ENCODE measurements around the gene PRPSAP1. TPM values are rescaled to one million over a fixed set of nuclear protein-coding genes. Genes with fewer than 3 reads are reported as not detected.

Gene PRPSAP1
- total RNA-seq: 16.1 TPM

GRCh38 chr17:76353599-76354316 lies at the start of gene PRPSAP1:
Gene PRPSAP1 (minus strand): TSS chr17:76353916. CDS start chr17:76353703, 213 bp downstream.
- Histone ChIP-seq H3K4me3 (peak within 1 kb of the TSS; percentile 97), H3K27me3 (no peaks in the 10 kb centered on the region), H3K27ac (peak within 1 kb of the TSS; percentile 83 to 88), H3K9me3 (no peaks in the 10 kb centered on the region), H3K36me3 (no peaks in the 10 kb centered on the region), H3K4me1 (peaks cover 0 to 16% of the 10 kb centered on the region in 2 donors)
- peak; percentile 41 to 90 for DNase-seq (ENCODE audit: low spot score in 2 of 2)
- intact Hi-C loops (cut with DNase I): loop anchor here (1.0 to 5.0 kb wide), 6 partner anchors 17 to 376 kb away; partner anchors contain the start of genes ACOX1 and TEN1
- TF ChIP-seq CTCF (IDR thresholded peaks at IDR 0.05): peak; percentile 43 to 73 (median 69)

GRCh38 chr17:76402711-76403110 lies 49.0 kb upstream of the PRPSAP1 start:
- no peaks in the 10 kb centered on the region for H3K27me3 ChIP-seq
- intact Hi-C loops (cut with DNase I): no loop called here
- H3K4me3 ChIP-seq: no peak overlapping the region
- H3K9me3 ChIP-seq: no peaks in the 10 kb centered on the region
- peaks cover 46 to 70% of the 10 kb centered on the region in 2 donors for H3K36me3 ChIP-seq
- peaks cover 0 to 5% of the 10 kb centered on the region in 2 donors for H3K4me1 ChIP-seq
- no peak for DNase-seq (ENCODE audit: low spot score in 2 of 2)
- H3K27ac ChIP-seq: no peak overlapping the region
- no peak for TF ChIP-seq CTCF (IDR thresholded peaks at IDR 0.05)

GRCh38 chr17:76399175-76400172 lies 45.8 kb upstream of the PRPSAP1 start:
- Histone ChIP-seq H3K9me3 (no peaks in the 10 kb centered on the region), H3K27me3 (no peaks in the 10 kb centered on the region), H3K27ac (no peak overlapping the region), H3K4me3 (no peak overlapping the region), H3K4me1 (no peaks in the 10 kb centered on the region), H3K36me3 (peaks cover 67 to 91% of the 10 kb centered on the region in 2 donors)
- no peak for TF ChIP-seq CTCF (IDR thresholded peaks at IDR 0.05)
- intact Hi-C loops (cut with DNase I): loop anchor here (2.0 kb wide), 1 partner anchor 47 kb away; the partner anchor contains the start of gene PRPSAP1
- no peak for DNase-seq (ENCODE audit: low spot score in 2 of 2)

- DNase-seq (ENCODE audit: low spot score in 2 of 2): no peak
- intact Hi-C loops (cut with DNase I): loop anchor here (1.0 to 2.0 kb wide), 2 partner anchors 46 to 95 kb away; partner anchors contain the start of gene PRPSAP1
- H3K36me3 ChIP-seq: peaks cover 70 to 92% of the 10 kb centered on the region in 2 donors
Measured at GRCh38 chr17:76398523-76399174, 44.9 kb upstream of the PRPSAP1 start.

More at GRCh38 chr17:76398523-76399174, 44.9 kb upstream of the PRPSAP1 start:
- H3K27ac ChIP-seq: no peak overlapping the region
- TF ChIP-seq CTCF (IDR thresholded peaks at IDR 0.05): no peak
- no peaks in the 10 kb centered on the region for H3K4me1 ChIP-seq
- H3K4me3 ChIP-seq: no peak overlapping the region
- H3K27me3 ChIP-seq: no peaks in the 10 kb centered on the region
- no peaks in the 10 kb centered on the region for H3K9me3 ChIP-seq

All from ascending aorta (tissue), 2 donors.